ENCODE measurements around the gene MT1M.
"Not testable (repeated sequence)": the region's sequence is repeated elsewhere in the genome, so short reads cannot be mapped to it uniquely, and the experiment has no call there.

MT1M gene

GRCh38 chr16:56620339-56620897 lies 12.0 kb upstream of the MT1M start:
- TF ChIP-seq, protein P1, sequence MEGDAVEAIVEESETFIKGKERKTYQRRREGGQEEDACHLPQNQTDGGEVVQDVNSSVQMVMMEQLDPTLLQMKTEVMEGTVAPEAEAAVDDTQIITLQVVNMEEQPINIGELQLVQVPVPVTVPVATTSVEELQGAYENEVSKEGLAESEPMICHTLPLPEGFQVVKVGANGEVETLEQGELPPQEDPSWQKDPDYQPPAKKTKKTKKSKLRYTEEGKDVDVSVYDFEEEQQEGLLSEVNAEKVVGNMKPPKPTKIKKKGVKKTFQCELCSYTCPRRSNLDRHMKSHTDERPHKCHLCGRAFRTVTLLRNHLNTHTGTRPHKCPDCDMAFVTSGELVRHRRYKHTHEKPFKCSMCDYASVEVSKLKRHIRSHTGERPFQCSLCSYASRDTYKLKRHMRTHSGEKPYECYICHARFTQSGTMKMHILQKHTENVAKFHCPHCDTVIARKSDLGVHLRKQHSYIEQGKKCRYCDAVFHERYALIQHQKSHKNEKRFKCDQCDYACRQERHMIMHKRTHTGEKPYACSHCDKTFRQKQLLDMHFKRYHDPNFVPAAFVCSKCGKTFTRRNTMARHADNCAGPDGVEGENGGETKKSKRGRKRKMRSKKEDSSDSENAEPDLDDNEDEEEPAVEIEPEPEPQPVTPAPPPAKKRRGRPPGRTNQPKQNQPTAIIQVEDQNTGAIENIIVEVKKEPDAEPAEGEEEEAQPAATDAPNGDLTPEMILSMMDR (IDR thresholded peaks at IDR 0.05; ENCODE audit: control insufficient read depth, insufficient read depth, low read depth, low read length, missing control alignments), result no peak
- DNase-seq (ENCODE audit: low read depth), result no peak
- H3K4me3 ChIP-seq (ENCODE audit: control insufficient read depth, low read depth, low read length), result no peak overlapping the region

- DNase-seq (ENCODE audit: low read depth); H3K4me3 ChIP-seq (ENCODE audit: control insufficient read depth, low read depth, low read length): not testable (repeated sequence)
Observed at GRCh38 chr16:56621665-56622445, 10.6 kb upstream of the MT1M start.

- H3K4me3 ChIP-seq (ENCODE audit: control insufficient read depth, low read depth, low read length); DNase-seq (ENCODE audit: low read depth): not testable (repeated sequence)
Observed at GRCh38 chr16:56623184-56623583, 9.3 kb upstream of the MT1M start.

DNA sequence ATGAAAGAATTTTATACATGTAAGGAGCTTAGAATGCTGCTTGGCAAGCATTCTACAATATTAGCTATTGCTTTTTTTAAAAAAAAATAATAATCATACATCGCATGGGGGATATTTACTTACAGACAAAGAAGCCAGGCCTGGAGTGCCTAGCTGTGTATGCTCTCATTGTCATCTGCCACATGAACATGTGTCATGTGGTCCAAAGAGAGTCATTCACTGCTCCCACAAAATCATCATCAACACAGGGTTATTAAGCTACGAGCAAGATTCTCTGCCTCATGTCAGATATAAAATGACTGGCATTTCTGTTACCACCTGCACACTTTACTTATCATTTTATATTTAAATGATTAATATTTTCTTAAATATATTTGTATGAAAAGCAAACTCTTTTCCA lies 8.8 kb upstream of the MT1M start:
- TF ChIP-seq, protein P1 (IDR thresholded peaks at IDR 0.05; ENCODE audit: control insufficient read depth, insufficient read depth, low read depth, low read length, missing control alignments), result no peak
- no peak overlapping the region for H3K4me3 ChIP-seq (ENCODE audit: control insufficient read depth, low read depth, low read length)
- DNase-seq (ENCODE audit: low read depth), result no peak

DNA sequence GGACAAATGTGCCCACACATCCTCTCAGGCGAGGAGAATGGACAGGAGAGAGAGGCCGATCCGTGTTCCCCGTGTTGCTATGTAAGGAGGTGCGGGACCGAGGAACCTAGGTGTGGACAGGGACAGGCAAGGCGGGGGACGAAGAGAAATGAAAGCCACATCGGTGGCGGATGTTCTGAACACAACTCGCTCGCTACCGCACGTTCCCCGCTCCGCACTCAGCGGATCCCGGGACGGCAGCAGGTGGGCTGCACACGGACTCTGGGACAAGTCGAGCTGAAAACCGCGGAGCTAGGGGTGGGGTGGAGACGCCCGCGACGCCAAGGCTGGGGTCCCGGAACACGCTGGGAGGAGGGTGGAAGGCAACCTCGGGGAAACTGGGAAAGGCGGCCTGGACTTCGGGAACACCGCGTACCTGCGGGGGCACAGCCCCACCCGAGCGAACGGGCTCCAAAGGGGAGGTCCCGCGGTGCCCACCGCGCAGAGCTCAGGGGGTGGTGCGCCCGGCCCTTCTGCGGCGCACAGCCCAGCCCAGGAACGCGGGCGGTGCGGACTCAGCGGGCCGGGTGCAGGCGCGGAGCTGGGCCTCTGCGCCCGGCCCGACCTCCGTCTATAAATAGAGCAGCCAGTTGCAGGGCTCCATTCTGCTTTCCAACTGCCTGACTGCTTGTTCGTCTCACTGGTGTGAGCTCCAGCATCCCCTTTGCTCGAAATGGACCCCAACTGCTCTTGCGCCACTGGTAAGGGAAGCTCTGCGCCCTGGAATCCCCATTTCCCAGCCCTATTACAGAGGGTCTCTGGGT lies 7.1 kb upstream of the MT1M start, which contains the start of gene MT1E:
MT1E (plus strand) TSS at position 642 of the 803 bp plus-strand sequence; CDS start at position 713, 71 bp downstream.
- TF ChIP-seq, protein P1 (IDR thresholded peaks at IDR 0.05; ENCODE audit: control insufficient read depth, insufficient read depth, low read depth, low read length, missing control alignments), result no peak
- peak within 1 kb of the TSS; percentile 81 for H3K4me3 ChIP-seq (ENCODE audit: control insufficient read depth, low read depth, low read length)
- DNase-seq (ENCODE audit: low read depth), result peak; percentile 20

- peak; percentile 51 for DNase-seq (ENCODE audit: low read depth)
- peak overlapping the region; percentile 81 for H3K4me3 ChIP-seq (ENCODE audit: control insufficient read depth, low read depth, low read length)
- TF ChIP-seq, protein P1 (IDR thresholded peaks at IDR 0.05; ENCODE audit: control insufficient read depth, insufficient read depth, low read depth, low read length, missing control alignments), result no peak
Observed at GRCh38 chr16:56625943-56626654, 6.4 kb upstream of the MT1M start.

DNA sequence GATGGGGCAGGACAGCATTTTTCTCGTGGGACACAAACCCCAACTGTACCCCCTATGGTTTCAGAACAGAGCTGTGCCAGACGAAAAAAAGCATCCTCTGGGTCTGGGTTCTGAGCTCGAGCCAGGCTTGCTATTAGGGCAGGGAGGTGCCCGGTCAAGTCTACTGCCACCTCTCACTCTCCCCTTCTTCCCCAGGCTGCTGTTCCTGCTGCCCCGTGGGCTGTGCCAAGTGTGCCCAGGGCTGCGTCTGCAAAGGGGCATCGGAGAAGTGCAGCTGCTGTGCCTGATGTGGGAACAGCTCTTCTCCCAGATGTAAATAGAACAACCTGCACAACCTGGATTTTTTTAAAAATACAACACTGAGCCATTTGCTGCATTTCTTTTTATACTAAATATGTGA lies 5.8 kb upstream of the MT1M start:
- H3K4me3 ChIP-seq (ENCODE audit: control insufficient read depth, low read depth, low read length), result peak overlapping the region; percentile 81
- no peak for DNase-seq (ENCODE audit: low read depth)
- TF ChIP-seq, protein P1 (IDR thresholded peaks at IDR 0.05; ENCODE audit: control insufficient read depth, insufficient read depth, low read depth, low read length, missing control alignments), result no peak

All from AG09309 (cell line).